ENCODE measurements around the gene CCSER1. TPM values are rescaled to one million over a fixed set of nuclear protein-coding genes. Genes with fewer than 3 reads are reported as not detected.

Gene CCSER1
- total and polyA plus RNA-seq, 2 of the 8 experiments (the other 6 are each of a cell fraction or from before 2014, with no cell fraction given): 0.26 to 0.84 TPM

DNA sequence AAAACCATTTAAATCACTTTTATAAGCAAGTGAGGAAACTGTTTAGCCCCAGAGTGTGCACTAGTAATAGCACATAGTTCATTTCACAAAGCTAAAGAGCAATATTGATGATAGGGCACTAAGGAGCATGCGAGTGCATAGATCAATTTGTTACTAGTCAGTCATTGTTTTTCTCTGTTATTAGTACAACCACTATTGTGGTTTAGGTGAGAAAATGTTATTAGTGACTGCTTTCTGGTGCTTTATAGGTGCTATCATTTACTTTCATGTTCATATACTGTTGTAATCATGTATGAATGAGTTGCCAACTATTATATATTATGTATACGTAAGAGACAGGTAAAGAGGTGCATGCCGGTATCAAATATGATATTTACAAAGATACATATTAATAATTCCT, 113.8 kb downstream of the CCSER1 start (continued):
- no peak for TF ChIP-seq POU5F1 (IDR thresholded peaks at IDR 0.05; ENCODE audit: low read depth, low read length)
- no peak for TF ChIP-seq CTBP2 (IDR thresholded peaks at IDR 0.05; ENCODE audit: borderline replicate concordance, insufficient read depth, insufficient read length, low read length)
- no peak for TF ChIP-seq SIX5 (IDR thresholded peaks at IDR 0.05; ENCODE audit: low read depth, low read length)
- no peak for TF ChIP-seq KDM4A (IDR thresholded peaks at IDR 0.05; ENCODE audit: low read depth, low read length, severe bottlenecking)
- TF ChIP-seq PHF8 (conservative IDR thresholded peaks at IDR 0.05; ENCODE audit: low read depth, low read length): no peak
